DND-41 (cell line): ENCODE measurements around the gene WWC1.

ENCODE experiments used
- ATAC-seq: fragments of 200-7000 bp; cut with Tn5 transposase; 3 replicates; pipeline ENCODE4 v1.9.1; 2021; ENCODE audit warnings: low read depth; ENCODE audit not compliant: insufficient read depth
- DNase-seq: peaks from one replicate; pipeline ENCODE4 v3.0.0-alpha.2; 2020
- H2AFZ ChIP-seq: 2 replicates; pipeline ENCODE4 v1.6.0; 2012; ENCODE audit warnings: low read depth, low read length
- H3K27ac ChIP-seq: 2 replicates; pipeline ENCODE4 v1.5.1; 2012; ENCODE audit warnings: low read length, inconsistent platforms
- H3K27me3 ChIP-seq: fragments of 200-600 bp; sonication (generic); 2 replicates; pipeline ENCODE4 v1.6.0; 2012; ENCODE audit warnings: low read length, mild to moderate bottlenecking, inconsistent platforms; ENCODE audit not compliant: insufficient read depth, poor library complexity
- H3K36me3 ChIP-seq: 2 replicates; pipeline ENCODE4 v1.5.1; 2012; ENCODE audit warnings: low read length, inconsistent platforms; ENCODE audit not compliant: insufficient read depth
- H3K4me1 ChIP-seq: 2 replicates; pipeline ENCODE4 v1.5.1; 2012; ENCODE audit warnings: mild to moderate bottlenecking, low read length; ENCODE audit not compliant: insufficient read depth
- H3K4me2 ChIP-seq: 2 replicates; pipeline ENCODE4 v1.6.0; 2012; ENCODE audit warnings: mild to moderate bottlenecking, moderate library complexity, low read length, inconsistent platforms; ENCODE audit not compliant: insufficient read depth
- H3K4me3 ChIP-seq, 2 experiments: fragments of 200-600 bp in 1 of 2; shearing (Covaris generic) in 1 of 2; 2 replicates each; pipeline ENCODE4 v1.5.1; 2012 to 2016; ENCODE audit warnings: inconsistent platforms in 2 of 2, low read length in 2 of 2, mild to moderate bottlenecking in 2 of 2, low read depth in 1 of 2, moderate library complexity in 1 of 2
- H3K79me2 ChIP-seq: 2 replicates; pipeline ENCODE4 v1.6.0; 2012; ENCODE audit warnings: low read length, inconsistent platforms; ENCODE audit not compliant: insufficient read depth
- H3K9ac ChIP-seq: 2 replicates; pipeline ENCODE4 v1.6.0; 2012; ENCODE audit warnings: low read depth, mild to moderate bottlenecking, inconsistent platforms, low read length, moderate library complexity
- H3K9me3 ChIP-seq: 2 replicates; pipeline ENCODE4 v1.5.1; 2012; ENCODE audit warnings: low read length, moderate library complexity, mild to moderate bottlenecking, inconsistent platforms; ENCODE audit not compliant: insufficient read depth, severe bottlenecking
- H4K20me1 ChIP-seq: 2 replicates; pipeline ENCODE4 v1.6.0; 2012; ENCODE audit warnings: low read length; ENCODE audit not compliant: insufficient read depth
- CTCF ChIP-seq: IDR thresholded peaks from 2 replicates; pipeline ENCODE4 v1.5.1; 2012; ENCODE audit warnings: borderline replicate concordance, low read length, moderate library complexity, mild to moderate bottlenecking; ENCODE audit not compliant: poor library complexity, severe bottlenecking; ENCODE audit errors: extremely low read depth
- EZH2 ChIP-seq: IDR thresholded peaks from 3 replicates; pipeline ENCODE4 v1.6.1; 2012; ENCODE audit warnings: borderline replicate concordance, low read depth, mild to moderate bottlenecking, moderate library complexity, low read length, inconsistent platforms; ENCODE audit not compliant: severe bottlenecking

The WWC1 gene

GRCh38 chr5:168393773-168394172 lies 102.3 kb downstream of the WWC1 start:
- no peak overlapping the region for H3K9ac ChIP-seq
- no peaks in the 10 kb centered on the region for H3K79me2 ChIP-seq
- DNase-seq (no peak), ATAC-seq (no peak)
- TF ChIP-seq CTCF (no peak), EZH2 (no peak)
- no peaks in the 10 kb centered on the region for H3K36me3 ChIP-seq
- H3K4me3 ChIP-seq = no peak overlapping the region
- no peak overlapping the region for H2AFZ ChIP-seq
- H3K27me3 ChIP-seq = no peaks in the 10 kb centered on the region
- no peak overlapping the region for H3K27ac ChIP-seq
- H3K4me2 ChIP-seq = no peak overlapping the region
- no peaks in the 10 kb centered on the region for H4K20me1 ChIP-seq
- H3K4me1 ChIP-seq = no peaks in the 10 kb centered on the region
- H3K9me3 ChIP-seq = no peaks in the 10 kb centered on the region

GRCh38 chr5:168400429-168401220 lies 109.2 kb downstream of the WWC1 start:
- H3K36me3 ChIP-seq = no peaks in the 10 kb centered on the region
- no peaks in the 10 kb centered on the region for H4K20me1 ChIP-seq
- H3K9ac ChIP-seq = no peak overlapping the region
- no peak overlapping the region for H3K4me3 ChIP-seq
- no peak overlapping the region for H3K27ac ChIP-seq
- DNase-seq (no peak), ATAC-seq (no peak)
- H2AFZ ChIP-seq = no peak overlapping the region
- no peak overlapping the region for H3K4me2 ChIP-seq
- no peaks in the 10 kb centered on the region for H3K4me1 ChIP-seq
- TF ChIP-seq CTCF = no peak
- no peak for TF ChIP-seq EZH2
- no peaks in the 10 kb centered on the region for H3K79me2 ChIP-seq
- H3K27me3 ChIP-seq = peaks cover 13% of the 10 kb centered on the region
- H3K9me3 ChIP-seq = no peaks in the 10 kb centered on the region

GRCh38 chr5:168401226-168401625 lies 109.8 kb downstream of the WWC1 start:
- no peak for DNase-seq
- Histone ChIP-seq H3K79me2 (no peaks in the 10 kb centered on the region), H3K4me2 (no peak overlapping the region), H3K4me3 (no peak overlapping the region), H2AFZ (no peak overlapping the region), H3K9ac (no peak overlapping the region), H3K27ac (no peak overlapping the region), H3K9me3 (no peaks in the 10 kb centered on the region), H3K4me1 (no peaks in the 10 kb centered on the region), H3K36me3 (no peaks in the 10 kb centered on the region), H3K27me3 (peaks cover 13% of the 10 kb centered on the region), H4K20me1 (no peaks in the 10 kb centered on the region)
- TF ChIP-seq CTCF (no peak), EZH2 (no peak)
- ATAC-seq = no peak

- Histone ChIP-seq H3K36me3 (no peaks in the 10 kb centered on the region), H3K4me1 (no peaks in the 10 kb centered on the region), H3K27me3 (peaks cover 13% of the 10 kb centered on the region), H3K9me3 (no peaks in the 10 kb centered on the region), H3K27ac (no peak overlapping the region), H3K4me3 (no peak overlapping the region), H2AFZ (no peak overlapping the region), H3K9ac (no peak overlapping the region), H4K20me1 (no peaks in the 10 kb centered on the region), H3K79me2 (no peaks in the 10 kb centered on the region), H3K4me2 (no peak overlapping the region)
- no peak for TF ChIP-seq EZH2
- TF ChIP-seq CTCF = no peak
- ATAC-seq (no peak), DNase-seq (no peak)
Observed at GRCh38 chr5:168401880-168402279, 110.4 kb downstream of the WWC1 start.
